GM19438 (cell line): ENCODE data around the gene BABAM2.
"Not testable (repeated sequence)": the region's sequence is repeated elsewhere in the genome, so short reads cannot be mapped to it uniquely, and the experiment has no call there.

Experiments
- ATAC-seq: cut with Tn5 transposase; IDR thresholded peaks from one replicate; pipeline ENCODE4 v1.9.1; 2021; ENCODE audit warnings: low read depth; ENCODE audit not compliant: unreplicated experiment

BABAM2 gene

GRCh38 chr2:27890146-27890923 is at the start of gene BABAM2, which contains the start of gene RBKS:
Gene BABAM2 (plus strand): TSS chr2:27890729. CDS start chr2:27894557, 3,828 bp downstream.
Gene RBKS (minus strand): TSS chr2:27890387. CDS start chr2:27890345, 42 bp downstream.
- ATAC-seq: peak; percentile 76

DNA sequence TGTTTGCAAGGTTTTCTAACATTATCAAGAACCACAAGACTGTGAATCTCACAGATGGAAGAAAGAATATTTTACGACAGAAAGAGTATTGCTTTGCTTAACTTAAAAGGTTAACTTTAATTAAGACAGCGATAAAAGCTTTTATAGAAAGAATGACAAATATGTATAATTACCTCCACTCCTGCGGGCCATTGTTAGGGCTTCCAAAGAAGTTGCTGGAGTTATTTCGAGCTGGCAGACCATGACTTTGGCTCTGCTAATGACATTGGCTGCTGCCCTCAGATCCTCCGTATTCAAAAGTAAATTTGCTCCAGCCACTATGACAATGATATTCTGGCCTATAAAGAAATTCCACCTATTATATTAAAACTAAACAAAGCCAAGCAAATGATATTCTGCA is 47.6 kb upstream of the BABAM2 start:
- no peak for ATAC-seq

DNA sequence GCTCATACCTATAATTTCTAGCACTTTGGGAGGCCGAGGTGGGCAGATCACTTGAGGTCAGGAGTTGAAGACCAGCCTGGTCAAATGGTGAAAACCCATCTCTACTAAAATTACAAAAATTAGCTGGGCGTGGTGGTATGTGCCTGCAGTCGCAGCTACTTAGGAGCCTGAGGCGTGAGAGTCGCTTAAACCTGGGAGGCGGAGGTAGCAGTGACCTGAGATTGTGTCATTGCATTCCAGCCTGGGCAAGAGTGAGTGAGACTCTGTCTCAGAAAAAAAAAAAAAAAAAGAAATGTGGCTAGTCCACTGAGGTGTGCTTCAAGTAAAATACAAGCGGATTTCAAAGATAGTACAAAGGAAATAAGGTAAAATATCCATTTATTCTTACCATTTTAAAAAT is 46.5 kb upstream of the BABAM2 start:
- no peak for ATAC-seq

- ATAC-seq: no peak
Observed at GRCh38 chr2:27844821-27845255, 45.7 kb upstream of the BABAM2 start.

DNA sequence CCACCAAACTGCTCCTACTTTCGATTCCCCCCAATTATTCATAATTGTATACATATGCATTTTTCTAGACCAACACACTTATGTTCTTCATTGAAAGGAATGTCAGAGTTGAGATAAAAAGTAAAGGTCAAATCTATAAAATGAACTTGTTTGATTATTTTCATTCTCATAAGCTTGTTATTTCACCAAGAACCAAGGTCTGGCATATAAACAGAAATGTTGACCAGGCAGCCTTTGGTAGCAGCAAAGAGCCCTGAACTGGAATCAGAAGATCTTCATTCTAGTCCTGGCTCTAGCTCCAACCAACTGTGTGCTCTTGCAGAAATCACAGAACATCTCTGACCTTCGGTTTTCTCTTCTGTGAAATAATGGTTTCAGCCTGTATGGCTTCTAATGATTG is 43.2 kb upstream of the BABAM2 start:
- ATAC-seq: no peak

DNA sequence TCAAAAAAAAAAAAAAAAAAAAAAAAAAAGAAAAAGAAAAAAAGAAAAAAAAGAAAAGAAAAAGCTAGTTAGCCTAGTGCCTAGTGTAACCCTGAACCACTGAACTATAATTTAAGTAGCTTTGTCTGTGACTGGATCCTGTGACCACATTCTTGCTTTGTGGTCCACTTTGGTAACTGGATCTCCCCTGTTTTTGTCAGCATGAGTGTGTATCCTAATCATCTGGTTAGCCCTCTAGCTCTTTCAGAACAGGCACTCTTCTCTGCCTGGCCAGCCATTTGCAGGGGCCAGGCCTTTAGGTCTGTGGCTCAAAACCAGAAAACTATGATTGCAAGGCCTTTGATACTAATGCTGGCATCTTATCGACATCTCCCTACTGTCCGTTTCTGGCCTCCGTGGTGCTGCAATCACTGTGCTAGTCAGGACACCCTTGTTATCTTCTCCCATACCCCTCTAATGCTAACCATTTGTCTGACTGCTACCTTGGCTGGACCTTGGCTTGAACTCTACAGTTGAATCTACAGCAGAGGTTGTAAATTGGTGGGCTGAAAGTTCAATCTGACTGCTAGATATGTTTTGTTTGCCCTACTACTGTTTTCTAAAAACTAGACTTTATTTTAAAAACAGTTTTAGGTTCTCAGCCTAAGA is 40.8 kb upstream of the BABAM2 start:
- ATAC-seq: no peak

GRCh38 chr2:27852691-27853090 is 37.8 kb upstream of the BABAM2 start:
- no peak for ATAC-seq

DNA sequence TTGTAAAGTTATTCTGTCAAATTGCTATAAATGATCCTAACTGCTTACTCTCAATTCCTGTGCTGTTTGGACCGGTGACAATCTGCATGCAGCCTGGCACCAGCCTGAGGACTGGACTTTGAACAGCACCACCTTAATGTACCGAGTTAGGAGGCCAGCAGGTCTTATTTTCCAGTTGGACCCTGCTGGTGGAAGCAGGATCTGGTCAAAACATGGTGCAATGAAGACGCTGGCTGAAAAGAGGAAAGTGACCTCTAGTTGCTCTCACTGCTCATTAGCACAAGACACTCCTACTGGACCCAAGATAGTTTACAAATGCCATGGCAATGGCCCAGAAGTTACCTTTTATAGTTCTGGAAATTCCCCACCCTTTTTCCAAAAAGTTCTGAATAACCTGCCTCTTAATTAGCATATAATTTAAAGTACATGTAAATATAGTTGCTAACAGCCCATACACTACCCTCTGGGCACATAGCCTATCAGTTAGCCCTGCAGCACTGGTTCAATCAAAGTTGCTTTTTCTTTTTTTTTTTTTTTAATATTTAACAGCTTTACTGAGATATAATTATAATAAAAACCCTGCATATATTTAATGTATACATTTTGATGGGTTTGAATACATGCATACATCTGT is 36.2 kb upstream of the BABAM2 start:
- no peak for ATAC-seq

DNA sequence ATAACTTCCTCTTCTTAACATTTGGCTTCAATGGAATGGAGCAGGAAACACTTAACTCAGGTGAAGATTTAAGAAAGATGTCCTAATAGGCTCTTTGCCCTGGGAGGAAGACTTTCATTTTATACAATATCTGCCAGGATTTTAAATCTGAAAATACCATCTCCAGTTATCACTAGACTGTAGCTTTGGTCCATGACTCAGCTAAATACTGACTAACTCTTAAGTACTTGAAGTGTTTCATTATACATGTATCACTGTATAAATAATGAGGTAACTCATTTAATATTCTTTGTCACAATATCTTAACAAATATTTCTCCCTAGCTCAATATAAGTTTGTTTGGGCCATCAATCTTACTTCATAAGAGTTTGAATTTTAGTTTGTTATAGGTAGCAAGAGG is 35.1 kb upstream of the BABAM2 start:
- no peak for ATAC-seq

GRCh38 chr2:27856386-27856785 is 34.1 kb upstream of the BABAM2 start:
- no peak for ATAC-seq

GRCh38 chr2:27856956-27857355 is 33.6 kb upstream of the BABAM2 start:
- no peak for ATAC-seq

GRCh38 chr2:27857417-27858172 is 32.9 kb upstream of the BABAM2 start:
- ATAC-seq: no peak

DNA sequence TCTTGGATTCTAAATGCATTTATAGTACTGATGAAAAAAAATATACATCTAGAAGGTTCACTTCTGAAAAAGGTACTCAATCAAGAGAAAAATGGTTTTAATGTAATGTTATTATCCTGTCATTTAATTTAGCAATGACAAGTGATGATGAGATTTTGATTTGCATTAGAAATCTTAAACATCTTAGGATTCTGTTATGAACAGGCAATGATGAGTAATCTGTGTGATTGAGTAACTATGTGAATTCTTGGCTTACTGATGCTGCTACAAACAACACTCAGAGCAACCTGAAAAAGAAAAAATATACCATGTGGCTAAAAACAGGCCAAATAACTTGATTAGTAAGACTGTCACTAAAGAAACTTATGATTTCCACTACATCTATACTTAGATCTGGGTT is 30.4 kb upstream of the BABAM2 start:
- ATAC-seq: no peak

GRCh38 chr2:27863146-27863545 is 27.4 kb upstream of the BABAM2 start:
- no peak for ATAC-seq

DNA sequence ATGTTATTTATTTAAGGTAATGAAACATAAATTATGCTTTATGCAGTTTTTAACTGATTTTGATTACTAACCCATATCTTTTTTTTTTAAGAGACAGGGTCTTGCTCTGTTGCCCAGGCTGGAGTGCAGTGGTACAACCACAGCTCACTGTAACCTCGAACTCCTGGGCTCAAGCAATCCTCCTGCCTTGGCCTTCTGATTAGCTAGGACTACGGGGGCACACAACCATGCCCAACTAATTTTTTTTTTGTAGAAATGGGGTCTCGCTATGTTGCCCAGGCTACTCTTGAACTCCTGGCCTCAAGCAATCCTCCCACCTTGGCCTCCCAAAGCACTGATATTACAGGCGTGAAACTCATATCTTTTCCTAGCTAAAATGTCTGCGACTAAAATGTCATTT is 26.6 kb upstream of the BABAM2 start:
- not testable (repeated sequence) for ATAC-seq

DNA sequence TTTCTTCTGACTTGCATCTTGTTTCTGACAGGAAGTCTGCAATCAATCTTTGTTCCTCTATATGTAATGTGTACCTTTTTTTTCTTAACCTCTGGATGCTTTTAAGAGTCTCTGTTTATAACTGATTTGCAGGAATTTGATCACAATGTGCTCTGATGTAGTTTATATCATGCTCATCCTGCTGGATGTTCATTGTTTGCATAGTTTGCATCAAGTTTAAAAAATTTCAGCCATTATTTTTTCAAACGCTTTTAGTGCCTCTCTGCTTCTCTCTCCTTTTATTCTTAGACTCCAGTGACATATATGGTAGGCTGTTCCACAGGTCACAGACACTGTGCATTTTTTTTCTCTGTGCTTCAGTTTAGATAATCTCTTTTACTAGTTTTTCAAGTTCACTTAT is 24.3 kb upstream of the BABAM2 start:
- no peak for ATAC-seq

DNA sequence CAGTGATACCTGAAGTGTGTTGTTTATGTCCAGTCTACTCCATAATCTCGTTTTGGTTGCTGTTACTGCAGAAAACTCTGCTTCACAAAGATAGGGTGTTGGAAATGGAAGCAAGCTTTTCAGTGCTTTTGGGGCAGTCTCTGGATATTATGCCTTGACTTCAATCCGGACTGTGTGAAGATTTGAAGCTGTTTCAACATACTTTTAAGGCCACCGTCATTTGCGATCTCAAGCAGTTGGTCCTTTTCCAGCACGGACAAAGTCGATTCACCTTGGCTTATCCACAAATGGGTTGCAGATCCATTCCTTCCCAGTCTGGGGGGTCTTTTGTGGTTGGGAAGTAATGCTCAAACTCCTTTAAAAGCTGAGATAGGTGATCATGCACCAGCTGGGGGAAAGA is 20.8 kb upstream of the BABAM2 start:
- ATAC-seq: no peak

DNA sequence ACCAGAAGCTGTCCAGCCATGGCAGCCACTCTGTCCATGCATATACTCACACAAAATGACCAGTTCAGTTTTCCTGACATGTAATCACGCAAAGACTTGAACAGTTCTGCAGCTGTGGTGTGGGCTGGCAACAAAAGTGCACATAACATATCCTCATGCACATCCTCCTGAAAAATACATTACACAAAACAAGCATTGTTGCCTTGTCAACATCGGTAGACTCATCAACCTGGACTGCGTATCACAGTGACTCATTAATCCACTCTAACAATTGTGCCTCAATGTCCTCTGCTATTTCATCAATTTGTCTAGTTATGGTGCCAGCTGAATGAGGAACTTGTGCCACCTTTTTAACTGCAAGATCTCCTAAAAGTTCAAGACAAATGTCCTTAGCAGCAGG is 19.8 kb upstream of the BABAM2 start:
- no peak for ATAC-seq

DNA sequence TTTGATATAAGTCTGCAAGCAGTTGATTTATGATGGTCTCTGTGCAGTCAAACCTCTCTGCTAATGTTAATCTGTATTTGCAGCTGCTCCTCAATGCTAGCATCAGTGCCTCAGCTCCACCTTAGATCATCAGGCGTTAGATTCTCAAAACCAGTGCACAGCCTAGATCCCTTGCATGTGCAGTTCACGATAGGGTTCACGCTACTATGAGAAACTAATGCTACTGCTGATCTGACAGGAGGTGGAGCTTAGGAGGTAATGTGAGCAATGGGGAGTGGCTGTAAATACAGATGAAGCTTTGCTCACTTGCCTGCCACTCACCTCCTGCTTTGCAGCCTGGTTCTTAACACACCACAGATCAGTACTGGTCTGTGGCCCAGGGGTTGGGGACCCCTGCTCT is 18.7 kb upstream of the BABAM2 start:
- ATAC-seq: no peak

DNA sequence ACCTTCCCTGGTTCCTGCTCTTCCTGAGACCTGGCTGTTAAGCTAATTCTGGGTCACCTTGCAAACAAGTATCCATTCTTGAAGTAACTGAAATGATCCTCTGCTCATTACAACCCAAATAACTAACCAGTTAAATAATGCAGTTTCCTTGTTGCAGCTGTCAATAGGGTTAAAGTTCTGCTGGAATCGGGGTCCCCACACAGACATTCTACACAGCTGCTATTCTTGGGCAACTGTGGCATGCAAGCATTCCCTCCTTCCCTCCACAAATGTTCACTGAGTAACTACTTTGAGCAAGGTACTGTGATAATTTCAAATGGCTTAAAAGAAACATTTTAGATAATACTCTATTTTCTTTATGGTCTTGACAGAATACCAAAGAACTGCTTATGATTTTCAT is 17.4 kb upstream of the BABAM2 start:
- no peak for ATAC-seq
